Measurements from ENCODE around the gene DDX11.
"Not testable (repeated sequence)": the region's sequence is repeated elsewhere in the genome, so short reads cannot be mapped to it uniquely, and the experiment has no call there.

Gene DDX11

DNA sequence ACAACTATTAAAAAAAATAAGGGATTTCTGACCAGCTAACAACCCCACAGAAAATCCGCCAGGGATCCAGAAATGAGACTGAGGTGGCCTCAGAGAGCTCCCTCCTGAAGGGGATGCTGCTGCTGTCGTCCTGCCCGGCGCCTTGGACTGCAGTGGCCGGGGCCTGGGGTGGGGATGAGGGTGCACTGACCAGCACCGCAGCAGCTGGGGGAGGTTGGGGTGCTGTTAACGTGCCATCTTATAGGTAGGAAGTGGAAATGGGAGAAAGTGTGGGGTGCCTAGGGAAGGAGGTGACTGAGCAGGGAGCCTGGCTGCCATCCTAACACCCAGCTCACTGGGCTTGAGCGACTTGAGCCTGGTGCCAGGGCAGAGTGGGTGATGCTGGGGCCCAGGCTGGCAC is 32.0 kb downstream of the DDX11 start:
- no peak for DNase-seq (ENCODE audit: insufficient read length, low spot score)
- FAIRE-seq: no peak
- TF ChIP-seq POLR2A (IDR thresholded peaks at IDR 0.05; ENCODE audit: low read depth, low read length): no peak
- TF ChIP-seq POLR2AphosphoS5 (IDR thresholded peaks at IDR 0.05; ENCODE audit: low read depth, low read length): no peak
- no peak for TF ChIP-seq POU2F2 (IDR thresholded peaks at IDR 0.05; ENCODE audit: low read depth, low read length)
- no peak for TF ChIP-seq TAF1 (IDR thresholded peaks at IDR 0.05; ENCODE audit: low read depth, low read length)
- TF ChIP-seq PAX5 (IDR thresholded peaks at IDR 0.05; ENCODE audit: insufficient read depth, low read length, severe bottlenecking): no peak
- TF ChIP-seq SPI1 (IDR thresholded peaks at IDR 0.05; ENCODE audit: low read depth, low read length): no peak

DNA sequence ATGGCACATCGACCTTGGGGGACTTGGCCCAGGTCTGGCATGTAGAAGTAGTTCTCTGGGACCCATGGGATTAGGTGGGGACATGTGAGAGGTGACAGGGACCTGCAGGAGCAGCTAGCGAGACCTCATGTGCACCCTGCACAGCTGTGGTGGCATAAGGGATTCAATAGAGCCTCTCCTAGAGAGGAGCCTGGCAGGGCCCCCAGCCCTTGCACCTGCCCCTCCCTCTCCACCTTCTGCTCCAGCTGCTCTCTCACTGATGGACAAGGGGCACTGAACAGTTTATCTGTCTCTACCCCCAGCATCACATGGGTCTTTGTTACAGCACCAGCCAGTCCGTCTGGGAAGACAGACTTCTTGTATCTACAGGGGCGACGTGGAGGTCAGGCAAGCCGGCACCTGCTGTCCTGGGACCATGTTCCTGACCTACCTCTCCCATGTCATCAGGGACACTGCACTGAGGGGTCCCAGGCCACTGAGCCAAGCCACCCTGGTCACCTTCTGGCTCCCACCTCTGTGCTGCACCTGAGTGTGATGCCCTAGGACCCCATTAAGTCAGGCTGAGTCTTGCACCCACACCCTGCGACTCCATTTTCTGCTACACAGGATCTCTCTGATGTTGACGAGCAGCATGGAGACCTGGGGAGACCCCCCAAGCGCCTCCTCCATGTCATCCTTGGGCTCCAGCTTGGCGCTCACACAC is 32.6 kb downstream of the DDX11 start:
- TF ChIP-seq PAX5 (IDR thresholded peaks at IDR 0.05; ENCODE audit: insufficient read depth, low read length, severe bottlenecking) (no peak), POLR2A (IDR thresholded peaks at IDR 0.05; ENCODE audit: low read depth, low read length) (no peak), POLR2AphosphoS5 (IDR thresholded peaks at IDR 0.05; ENCODE audit: low read depth, low read length) (no peak), TAF1 (IDR thresholded peaks at IDR 0.05; ENCODE audit: low read depth, low read length) (no peak), SPI1 (IDR thresholded peaks at IDR 0.05; ENCODE audit: low read depth, low read length) (no peak), POU2F2 (IDR thresholded peaks at IDR 0.05; ENCODE audit: low read depth, low read length) (no peak)
- no peak for DNase-seq (ENCODE audit: insufficient read length, low spot score)
- FAIRE-seq: no peak

DNA sequence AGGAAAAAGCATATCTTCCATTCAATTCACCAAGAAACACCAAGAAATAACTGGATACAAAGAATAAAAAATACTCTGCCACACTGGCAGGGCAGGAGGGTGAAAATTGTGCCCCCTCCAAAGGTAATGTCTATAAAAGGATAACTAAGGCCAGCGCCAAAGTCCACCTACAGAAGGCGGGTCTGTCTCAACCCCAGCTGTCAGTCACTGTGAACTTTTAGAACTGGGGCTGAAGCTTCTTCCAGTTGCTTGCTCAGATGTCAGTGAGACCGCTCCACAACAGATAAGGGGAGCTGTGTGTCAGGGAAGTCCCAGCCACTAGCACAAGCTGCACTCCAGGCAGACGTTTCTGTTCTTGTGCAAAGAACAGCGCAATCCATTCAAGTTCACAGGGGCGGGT is 36.1 kb downstream of the DDX11 start:
- not testable (repeated sequence) for FAIRE-seq; DNase-seq (ENCODE audit: insufficient read length, low spot score)

DNA sequence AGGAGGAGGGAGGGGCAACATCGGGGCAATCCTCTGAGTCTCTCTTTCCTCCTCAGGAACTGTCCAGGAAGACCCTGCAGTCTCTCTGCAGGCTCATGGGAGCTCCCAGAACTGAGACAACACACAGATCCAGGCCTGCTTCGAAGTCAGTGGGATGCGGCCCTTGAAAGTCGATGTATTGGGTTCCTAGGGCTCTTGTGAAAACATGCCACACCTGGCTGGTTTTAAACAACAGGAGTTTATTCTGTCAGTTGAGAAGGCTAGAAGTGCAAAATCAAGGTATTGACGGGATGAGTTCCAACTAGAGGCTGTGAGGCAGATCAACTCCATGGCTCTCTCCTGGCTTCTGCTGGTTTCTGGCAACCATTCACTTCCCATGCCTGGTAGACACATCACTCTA is 36.6 kb downstream of the DDX11 start:
- DNase-seq (ENCODE audit: insufficient read length, low spot score); FAIRE-seq: not testable (repeated sequence)

DNA sequence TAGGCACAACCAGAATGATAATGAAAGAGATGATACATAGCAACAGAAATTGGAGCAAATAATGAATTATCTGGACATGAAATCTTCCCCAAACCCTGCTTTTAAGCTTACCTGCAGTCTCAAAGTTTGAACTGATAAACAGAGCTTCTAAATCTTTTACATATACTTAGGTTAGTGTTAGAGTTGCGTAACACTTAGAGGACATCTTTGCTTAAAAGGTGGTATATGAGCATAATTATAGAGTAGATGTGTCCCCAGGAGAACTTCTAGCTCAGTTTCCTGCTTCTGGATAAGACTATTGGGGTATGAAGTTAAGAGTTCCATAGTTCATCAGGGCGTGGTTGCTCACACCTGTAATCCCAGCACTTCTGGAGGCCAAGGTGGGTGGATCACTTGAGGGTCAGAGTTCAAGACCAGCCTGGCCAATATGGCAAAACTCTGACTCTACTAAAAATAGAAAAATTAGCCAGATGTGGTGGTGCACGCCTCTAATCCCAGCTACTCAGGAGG is 41.5 kb downstream of the DDX11 start:
- not testable (repeated sequence) for DNase-seq (ENCODE audit: insufficient read length, low spot score); FAIRE-seq

DNA sequence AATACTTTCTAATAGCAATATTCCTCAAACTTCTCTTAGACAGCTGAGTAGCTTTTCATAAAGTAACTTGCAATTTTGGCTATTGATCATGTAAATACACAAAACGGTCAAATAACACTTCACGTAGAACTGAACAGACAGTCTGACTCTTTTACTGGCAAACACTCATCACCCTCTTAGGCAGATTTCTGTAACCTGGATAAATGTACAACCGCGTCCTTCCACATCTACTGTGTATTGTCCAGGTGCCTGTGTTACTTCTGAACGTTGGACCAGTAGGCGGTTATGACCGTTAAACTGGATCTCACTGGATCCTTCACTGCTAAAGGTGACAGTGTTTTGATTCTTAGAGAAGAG is 43.2 kb downstream of the DDX11 start:
- FAIRE-seq: peak; percentile 51
- DNase-seq (ENCODE audit: insufficient read length, low spot score): not testable (repeated sequence)

DNA sequence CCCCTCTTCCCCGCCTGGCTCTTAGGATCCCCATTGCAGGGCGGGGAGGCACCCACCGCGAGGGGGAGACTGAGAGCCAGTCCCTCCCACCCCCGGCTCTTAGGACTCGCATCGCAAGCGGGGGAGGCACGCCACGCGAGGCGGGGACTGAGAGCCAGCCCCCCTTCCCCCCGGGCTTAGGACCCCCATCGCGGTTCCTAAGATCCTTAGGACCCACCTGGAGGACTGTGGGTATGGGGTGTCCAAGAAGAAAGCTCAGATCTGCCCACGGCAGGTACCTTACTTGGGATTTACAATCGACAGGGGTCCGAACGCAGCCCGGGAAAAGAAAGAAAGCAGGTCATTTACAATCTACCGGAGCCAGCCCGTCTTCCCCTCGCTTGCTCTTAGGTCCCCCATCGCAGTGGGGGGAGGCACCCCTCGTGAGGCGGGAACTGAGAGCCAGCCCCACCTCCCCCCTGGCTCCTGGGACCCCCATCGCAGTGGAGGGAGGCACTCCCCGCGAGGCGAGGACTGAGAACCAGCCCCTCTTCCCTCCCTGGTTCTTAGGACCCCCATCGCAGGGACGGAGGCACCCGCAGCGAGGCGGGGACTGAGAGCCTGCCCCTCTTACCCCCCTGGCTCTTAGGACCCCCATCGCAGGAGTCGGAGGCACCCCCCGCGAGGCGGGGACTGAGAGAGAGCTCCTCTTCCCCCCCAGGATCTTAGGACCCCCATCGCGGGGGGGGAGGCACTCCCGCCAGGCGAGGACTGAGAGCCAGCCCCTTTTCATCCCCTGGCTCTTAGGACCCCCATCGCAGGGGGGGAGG is 43.7 kb downstream of the DDX11 start:
- FAIRE-seq (peak; percentile 28), DNase-seq (ENCODE audit: insufficient read length, low spot score) (peak; percentile 68)
- no peak for TF ChIP-seq SPI1 (IDR thresholded peaks at IDR 0.05; ENCODE audit: low read depth, low read length)
- no peak for TF ChIP-seq POLR2AphosphoS5 (IDR thresholded peaks at IDR 0.05; ENCODE audit: low read depth, low read length)
- TF ChIP-seq POU2F2 (IDR thresholded peaks at IDR 0.05; ENCODE audit: low read depth, low read length): no peak
- TF ChIP-seq TAF1 (IDR thresholded peaks at IDR 0.05; ENCODE audit: low read depth, low read length): no peak
- no peak for TF ChIP-seq PAX5 (IDR thresholded peaks at IDR 0.05; ENCODE audit: insufficient read depth, low read length, severe bottlenecking)
- no peak for TF ChIP-seq POLR2A (IDR thresholded peaks at IDR 0.05; ENCODE audit: low read depth, low read length)

DNA sequence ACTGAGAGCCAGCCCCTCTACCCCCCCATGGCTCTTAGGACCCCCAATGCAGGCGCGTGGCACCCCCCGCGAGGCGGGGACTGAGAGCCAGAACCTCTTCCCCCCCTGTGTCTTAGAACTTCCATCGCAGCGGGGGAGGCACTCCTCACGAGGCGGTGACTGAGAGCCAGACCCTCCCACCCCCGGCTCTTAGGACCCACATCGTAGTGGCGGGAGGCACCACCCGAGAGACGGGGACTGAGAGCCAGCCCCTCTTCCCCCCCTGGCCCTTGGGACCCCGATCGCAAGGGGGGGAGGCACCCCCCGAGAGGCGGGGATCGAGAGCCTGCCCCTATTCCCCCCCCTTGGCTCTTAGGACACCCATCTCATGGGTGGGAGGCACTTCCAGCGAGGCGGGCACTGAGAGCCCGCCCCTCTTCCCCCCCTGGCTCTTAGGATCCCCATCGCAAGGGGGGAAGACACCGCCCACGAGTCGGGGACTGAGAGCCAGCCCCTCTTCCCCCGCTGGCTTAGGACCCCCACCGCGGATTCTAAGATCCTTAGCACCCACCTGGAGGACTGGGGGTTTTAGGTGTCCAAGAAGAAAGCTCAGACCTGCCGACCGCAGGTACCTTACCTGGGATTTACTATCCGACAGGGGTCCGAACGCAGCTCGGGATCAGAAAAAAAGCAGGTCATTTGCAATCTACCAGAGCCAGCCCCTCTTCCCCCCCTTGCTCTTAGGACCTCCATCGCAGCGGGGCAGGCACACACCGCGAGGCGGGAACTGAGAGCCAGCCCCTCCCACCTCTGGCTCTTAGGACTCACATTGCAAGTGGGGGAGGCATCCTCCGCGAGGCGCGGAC is 44.9 kb downstream of the DDX11 start:
- TF ChIP-seq PAX5 (IDR thresholded peaks at IDR 0.05; ENCODE audit: insufficient read depth, low read length, severe bottlenecking): no peak
- no peak for TF ChIP-seq TAF1 (IDR thresholded peaks at IDR 0.05; ENCODE audit: low read depth, low read length)
- TF ChIP-seq SPI1 (IDR thresholded peaks at IDR 0.05; ENCODE audit: low read depth, low read length): no peak
- FAIRE-seq (no peak), DNase-seq (ENCODE audit: insufficient read length, low spot score) (no peak)

DNA sequence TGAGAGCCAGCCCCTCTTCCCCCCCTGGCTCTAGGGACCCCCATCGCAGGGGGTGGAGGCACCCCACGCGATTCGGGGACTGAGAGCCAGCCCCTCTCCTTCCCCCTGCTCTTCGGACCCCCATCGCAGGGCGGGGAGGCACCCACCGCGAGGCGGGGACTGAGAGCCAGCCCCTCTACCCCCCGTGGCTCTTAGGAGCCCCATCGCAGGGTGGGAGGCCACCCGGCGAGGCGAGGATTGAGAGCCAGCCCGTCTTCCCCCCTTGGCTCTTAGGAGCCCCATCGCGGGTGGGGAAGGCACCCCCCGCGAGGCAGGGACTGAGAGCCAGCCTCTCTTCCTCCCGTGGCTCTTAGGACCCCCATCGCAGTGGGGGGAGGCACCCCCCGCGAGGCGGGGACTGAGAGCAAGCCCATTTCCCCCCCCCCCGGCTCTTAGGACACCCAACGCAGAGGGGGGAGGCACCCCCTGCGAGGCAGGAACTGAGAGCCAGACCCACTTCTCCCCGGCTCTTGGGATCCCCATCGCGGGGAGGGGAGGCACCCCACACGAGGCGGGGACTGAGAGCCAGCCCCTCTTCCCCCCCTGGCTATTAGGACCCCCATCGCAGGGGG is 45.6 kb downstream of the DDX11 start:
- FAIRE-seq (no peak), DNase-seq (ENCODE audit: insufficient read length, low spot score) (no peak)
- TF ChIP-seq POLR2A (IDR thresholded peaks at IDR 0.05; ENCODE audit: low read depth, low read length) (no peak), TAF1 (IDR thresholded peaks at IDR 0.05; ENCODE audit: low read depth, low read length) (no peak), PAX5 (IDR thresholded peaks at IDR 0.05; ENCODE audit: insufficient read depth, low read length, severe bottlenecking) (no peak), POU2F2 (IDR thresholded peaks at IDR 0.05; ENCODE audit: low read depth, low read length) (no peak), SPI1 (IDR thresholded peaks at IDR 0.05; ENCODE audit: low read depth, low read length) (no peak), POLR2AphosphoS5 (IDR thresholded peaks at IDR 0.05; ENCODE audit: low read depth, low read length) (no peak)

DNA sequence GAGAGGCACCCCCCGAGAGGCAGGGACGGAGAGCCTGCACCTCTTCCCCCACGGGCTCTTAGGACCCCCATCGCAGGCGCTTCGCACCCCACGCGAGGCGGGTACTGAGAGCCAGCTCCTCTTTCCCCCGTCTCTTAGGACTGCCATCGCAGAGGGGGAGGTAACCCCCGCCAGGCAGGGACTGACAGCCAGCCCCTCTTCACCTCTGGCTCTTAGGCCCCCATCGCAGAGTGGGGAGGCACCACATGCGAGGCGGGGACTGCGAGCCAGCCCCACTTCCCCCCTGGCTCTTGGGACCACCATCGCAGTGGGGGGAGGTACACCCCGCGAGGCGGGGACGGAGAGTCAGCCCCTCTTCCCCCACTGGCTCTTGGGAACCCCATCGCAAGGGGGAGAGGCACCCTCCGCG is 46.1 kb downstream of the DDX11 start:
- DNase-seq (ENCODE audit: insufficient read length, low spot score) (no peak), FAIRE-seq (no peak)
- TF ChIP-seq POLR2A (IDR thresholded peaks at IDR 0.05; ENCODE audit: low read depth, low read length): no peak
- TF ChIP-seq POLR2AphosphoS5 (IDR thresholded peaks at IDR 0.05; ENCODE audit: low read depth, low read length): no peak
- TF ChIP-seq PAX5 (IDR thresholded peaks at IDR 0.05; ENCODE audit: insufficient read depth, low read length, severe bottlenecking): no peak
- TF ChIP-seq POU2F2 (IDR thresholded peaks at IDR 0.05; ENCODE audit: low read depth, low read length): no peak
- no peak for TF ChIP-seq TAF1 (IDR thresholded peaks at IDR 0.05; ENCODE audit: low read depth, low read length)
- no peak for TF ChIP-seq SPI1 (IDR thresholded peaks at IDR 0.05; ENCODE audit: low read depth, low read length)
